ENCODE data around the gene PSMA6.

- TF ChIP-seq NFIC (IDR thresholded peaks at IDR 0.05) (no peak), TCF12 (IDR thresholded peaks at IDR 0.05; ENCODE audit: low read depth) (no peak), CREB1 (IDR thresholded peaks at IDR 0.05; ENCODE audit: low read depth) (no peak), REST (IDR thresholded peaks at IDR 0.05; ENCODE audit: low read depth) (no peak), USF1 (IDR thresholded peaks at IDR 0.05) (no peak), CEBPB (IDR thresholded peaks at IDR 0.05) (no peak), RAD21 (IDR thresholded peaks at IDR 0.05; ENCODE audit: low read depth) (no peak), TAF1 (IDR thresholded peaks at IDR 0.05; ENCODE audit: low read depth) (no peak), EGR1 (IDR thresholded peaks at IDR 0.05) (no peak)
These were observed 7.5 kb downstream of the PSMA6 start for GRCh38 chr14:35299708-35300107.
